GM20000 (cell line): ENCODE data around the gene COL5A3.
A peak's percentile ranks its signal among the peaks of the same experiment; 100 is the strongest.
"Not testable (repeated sequence)": the region's sequence is repeated elsewhere in the genome, so short reads cannot be mapped to it uniquely, and the experiment has no call there.

Source experiments
- DNase-seq: peaks from one replicate; pipeline ENCODE4 v3.0.0; 2012; ENCODE audit warnings: low spot score
- TF ChIP-seq, protein P1 (sequence below): IDR thresholded peaks from 2 replicates; pipeline ENCODE4 v1.5.1; 2012; ENCODE audit warnings: mild to moderate bottlenecking, control low read depth; ENCODE audit errors: extremely low read depth, missing control alignments

Gene COL5A3

DNA sequence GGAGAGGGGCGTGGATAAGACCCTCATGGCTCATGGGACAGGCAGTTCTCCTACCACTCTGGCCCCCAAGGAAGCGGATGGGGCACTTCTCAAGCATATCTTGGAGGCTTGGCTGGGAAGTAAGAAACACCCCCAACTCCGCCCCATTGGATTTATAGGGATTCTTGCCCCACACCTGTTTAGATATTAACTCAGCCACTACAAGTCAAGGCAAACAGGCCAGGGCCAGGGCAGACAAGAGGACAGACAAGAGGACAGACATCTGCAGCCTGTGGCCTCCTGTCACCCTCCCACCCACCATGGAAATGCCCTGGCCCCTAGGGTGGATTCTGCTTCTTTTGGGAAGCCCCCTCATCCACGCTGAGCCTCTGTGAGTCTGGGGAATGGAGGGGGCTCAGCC, 27.1 kb upstream of the COL5A3 start:
- DNase-seq = no peak
- TF ChIP-seq, protein P1, sequence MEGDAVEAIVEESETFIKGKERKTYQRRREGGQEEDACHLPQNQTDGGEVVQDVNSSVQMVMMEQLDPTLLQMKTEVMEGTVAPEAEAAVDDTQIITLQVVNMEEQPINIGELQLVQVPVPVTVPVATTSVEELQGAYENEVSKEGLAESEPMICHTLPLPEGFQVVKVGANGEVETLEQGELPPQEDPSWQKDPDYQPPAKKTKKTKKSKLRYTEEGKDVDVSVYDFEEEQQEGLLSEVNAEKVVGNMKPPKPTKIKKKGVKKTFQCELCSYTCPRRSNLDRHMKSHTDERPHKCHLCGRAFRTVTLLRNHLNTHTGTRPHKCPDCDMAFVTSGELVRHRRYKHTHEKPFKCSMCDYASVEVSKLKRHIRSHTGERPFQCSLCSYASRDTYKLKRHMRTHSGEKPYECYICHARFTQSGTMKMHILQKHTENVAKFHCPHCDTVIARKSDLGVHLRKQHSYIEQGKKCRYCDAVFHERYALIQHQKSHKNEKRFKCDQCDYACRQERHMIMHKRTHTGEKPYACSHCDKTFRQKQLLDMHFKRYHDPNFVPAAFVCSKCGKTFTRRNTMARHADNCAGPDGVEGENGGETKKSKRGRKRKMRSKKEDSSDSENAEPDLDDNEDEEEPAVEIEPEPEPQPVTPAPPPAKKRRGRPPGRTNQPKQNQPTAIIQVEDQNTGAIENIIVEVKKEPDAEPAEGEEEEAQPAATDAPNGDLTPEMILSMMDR = no peak

DNA sequence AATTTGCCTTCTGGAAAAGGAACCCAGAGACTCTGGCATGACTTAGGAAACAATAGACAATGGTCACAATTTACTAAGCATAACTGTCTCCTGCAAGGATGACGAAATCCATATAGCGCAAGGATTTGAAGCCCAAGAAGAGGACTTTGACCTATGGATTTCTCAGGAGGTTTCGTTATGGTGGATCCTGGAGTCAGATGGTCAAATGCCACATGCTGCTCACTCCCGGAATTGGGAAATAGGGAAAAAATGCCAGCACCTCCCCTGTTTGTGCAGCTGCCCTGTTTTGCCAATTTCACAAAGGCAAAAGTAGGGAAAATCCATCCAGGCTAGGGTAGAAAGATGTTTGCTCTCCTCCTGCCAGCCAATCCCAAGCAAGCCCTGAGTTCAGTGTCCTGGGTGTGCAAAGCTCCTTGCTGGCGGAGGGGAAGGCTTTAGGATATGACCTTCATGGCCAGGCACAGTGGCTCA, 26.3 kb upstream of the COL5A3 start:
- no peak for DNase-seq
- TF ChIP-seq, protein P1 = no peak

DNA sequence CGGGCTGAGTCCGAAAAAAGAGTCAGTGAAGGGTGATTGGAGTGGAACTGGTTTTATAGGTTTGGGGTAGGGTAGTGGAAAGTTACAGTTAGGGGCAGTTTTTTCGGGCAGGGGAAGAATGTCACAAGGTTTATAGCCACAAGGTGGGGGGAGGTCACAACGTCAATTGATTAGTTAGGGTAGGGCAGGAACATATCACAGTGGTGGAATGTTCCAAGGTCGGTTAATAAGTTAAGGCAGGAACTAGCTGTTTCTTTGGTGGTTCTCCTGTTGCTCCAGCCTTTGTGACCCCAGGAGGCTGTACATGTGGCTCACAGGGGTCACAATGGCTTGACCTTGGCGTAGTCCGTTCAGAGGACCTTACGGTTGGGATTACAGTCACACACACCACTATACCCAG, 23.3 kb upstream of the COL5A3 start:
- TF ChIP-seq, protein P1 = no peak
- DNase-seq = no peak

DNA sequence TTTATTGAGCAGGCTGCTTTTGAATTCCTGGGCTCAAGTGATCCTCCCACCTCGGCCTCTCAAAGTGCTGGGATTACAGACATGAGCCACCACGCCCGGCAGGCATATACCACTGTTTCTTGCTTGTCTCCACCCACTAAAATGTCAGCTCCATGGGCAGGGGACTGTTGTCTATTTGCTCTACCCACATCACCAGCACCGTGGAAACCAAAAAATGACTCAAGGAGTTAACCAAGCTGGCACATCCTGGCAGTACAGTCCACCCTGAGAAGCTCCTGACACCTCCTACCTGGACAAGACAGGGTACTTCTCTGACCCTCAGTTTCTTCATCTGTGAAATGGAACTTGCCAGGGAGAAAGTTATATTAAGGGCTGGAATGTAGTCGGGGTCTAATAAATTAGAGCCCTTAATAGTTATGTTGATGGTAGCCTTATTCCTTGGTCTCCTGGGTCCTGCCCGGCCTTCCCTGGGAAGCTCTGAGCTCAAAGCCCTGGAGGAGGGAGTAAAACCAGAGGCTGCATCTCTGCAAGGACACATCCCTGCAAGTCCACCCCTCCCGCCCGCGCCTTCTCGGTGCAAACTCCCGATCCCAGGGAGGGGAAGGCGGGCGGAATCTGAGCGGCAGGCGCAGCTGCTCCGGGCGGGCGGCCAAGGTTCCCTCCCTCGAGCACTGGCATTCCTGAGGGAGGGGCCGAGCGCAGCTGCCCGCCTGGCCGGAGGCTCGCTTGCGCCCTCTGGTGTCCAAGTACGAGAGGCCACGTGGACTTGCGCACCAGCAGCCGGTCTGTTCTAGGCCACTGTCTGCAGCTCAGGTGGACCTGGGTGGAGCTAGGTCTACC, 17.1 kb upstream of the COL5A3 start:
- peak; percentile 92 for DNase-seq
- TF ChIP-seq, protein P1 = peak; percentile 92

DNA sequence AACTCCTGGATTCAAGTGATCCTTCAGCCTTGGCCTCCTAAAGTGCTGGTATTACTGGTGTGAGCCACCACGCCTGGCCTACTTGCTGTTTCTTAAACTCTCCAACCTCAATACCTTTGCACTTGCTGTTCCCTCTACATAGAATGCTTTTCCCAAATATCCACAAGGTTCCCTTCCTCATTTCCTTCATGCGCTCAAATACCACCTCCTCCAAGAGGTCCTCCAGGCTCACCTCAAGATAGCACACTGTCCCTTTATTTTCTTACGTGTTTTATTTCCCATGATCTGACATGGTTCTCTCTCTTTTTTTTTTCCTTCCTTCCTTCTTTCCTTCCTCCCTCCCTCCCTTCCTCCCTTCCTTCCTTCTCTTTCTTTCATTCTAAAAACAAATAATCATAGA, 16.4 kb upstream of the COL5A3 start:
- TF ChIP-seq, protein P1 = no peak
- DNase-seq = no peak

DNA sequence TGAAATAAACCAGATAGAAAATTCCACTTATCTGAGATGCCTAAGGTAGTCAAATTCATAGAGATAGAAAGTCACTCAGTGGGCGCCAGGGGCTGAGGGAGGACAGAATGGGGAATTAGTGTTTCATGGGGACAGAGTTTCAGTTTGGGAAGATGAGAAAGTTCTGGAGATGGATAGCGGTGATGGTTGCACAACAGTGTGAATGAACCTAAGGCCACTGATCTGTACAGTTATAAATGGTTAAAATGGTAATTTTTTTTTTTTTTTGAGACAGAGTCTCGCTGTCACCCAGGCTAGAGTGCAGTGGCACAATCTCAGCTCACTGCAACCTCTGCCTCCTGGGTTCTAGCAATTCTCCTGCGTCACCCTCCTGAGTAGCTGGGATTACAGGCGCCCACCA, 12.8 kb upstream of the COL5A3 start:
- not testable (repeated sequence) for DNase-seq

DNA sequence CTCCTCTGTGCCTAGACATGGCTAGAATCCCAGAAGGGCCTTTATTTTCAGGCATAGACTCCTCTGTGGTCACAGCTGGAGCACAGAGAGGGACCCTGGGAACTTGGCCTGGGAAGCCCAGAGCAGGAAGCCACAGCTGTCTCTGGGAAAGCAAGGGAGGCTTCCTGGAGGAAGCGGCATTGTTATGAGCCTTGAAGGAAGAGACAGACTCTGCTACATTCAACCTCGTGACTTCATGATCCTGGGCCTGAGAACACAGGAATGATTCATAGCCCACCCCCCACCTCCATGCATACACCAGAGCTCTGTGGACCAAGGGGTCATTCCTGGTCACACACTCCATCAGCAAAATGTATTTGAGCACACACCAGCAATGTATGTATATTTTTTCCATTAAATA, 11.6 kb upstream of the COL5A3 start:
- no peak for DNase-seq
- TF ChIP-seq, protein P1 = no peak

DNA sequence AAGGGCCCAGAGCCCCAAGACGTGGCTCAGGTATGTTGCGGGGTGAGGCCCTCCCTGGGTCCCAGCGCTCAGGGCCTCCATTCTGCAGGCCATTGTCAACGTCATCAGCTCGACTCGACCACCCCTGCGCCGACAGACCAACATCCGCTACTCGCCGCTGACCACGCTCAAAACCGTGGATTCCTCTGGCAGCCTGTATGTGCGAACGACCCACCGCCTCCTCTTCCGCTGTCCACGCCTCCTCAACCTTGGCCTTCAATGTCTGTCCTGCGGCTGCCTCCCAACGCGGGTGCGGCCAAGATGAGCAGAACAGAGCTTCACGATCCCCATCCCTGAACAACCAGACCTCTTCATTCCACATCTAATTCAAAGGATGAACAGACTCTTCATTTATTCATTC, 11.1 kb upstream of the COL5A3 start:
- TF ChIP-seq, protein P1 = no peak
- no peak for DNase-seq
